ENCODE measurements around the gene PURB.
A peak's percentile ranks its signal among the peaks of the same experiment; 100 is the strongest.

The PURB gene

DNA sequence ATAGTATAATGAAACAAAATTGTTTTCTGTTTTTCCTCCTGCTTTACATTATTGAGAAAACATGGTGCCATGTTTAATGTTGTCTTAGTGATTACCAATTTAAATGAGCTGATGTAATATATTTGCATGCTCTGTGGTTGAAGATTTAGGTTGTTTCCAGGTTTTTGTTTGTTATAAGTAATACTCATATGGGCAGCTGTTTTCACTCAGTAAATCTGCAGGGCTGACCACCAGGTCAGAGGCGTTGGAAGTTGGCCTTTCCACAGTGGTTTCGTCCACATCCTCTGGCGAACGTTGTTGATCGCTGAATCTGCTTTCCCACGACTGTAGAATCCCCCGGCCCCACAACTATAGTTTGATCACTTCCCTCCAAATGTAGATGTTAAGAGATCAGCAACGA, 21.6 kb upstream of the PURB start:
- intact Hi-C loops (cut with micrococcal nuclease): no loop called here
- H3K27ac Mint-ChIP-seq: no peak overlapping the region
- peaks cover 6% of the 10 kb centered on the region for H3K4me1 Mint-ChIP-seq (ENCODE audit: low read depth)
- H3K4me3 Mint-ChIP-seq: no peak overlapping the region
- H3K9me3 Mint-ChIP-seq: no peaks in the 10 kb centered on the region
- H3K36me3 Mint-ChIP-seq (ENCODE audit: low read depth): no peaks in the 10 kb centered on the region
- H3K27me3 Mint-ChIP-seq: no peaks in the 10 kb centered on the region

DNA sequence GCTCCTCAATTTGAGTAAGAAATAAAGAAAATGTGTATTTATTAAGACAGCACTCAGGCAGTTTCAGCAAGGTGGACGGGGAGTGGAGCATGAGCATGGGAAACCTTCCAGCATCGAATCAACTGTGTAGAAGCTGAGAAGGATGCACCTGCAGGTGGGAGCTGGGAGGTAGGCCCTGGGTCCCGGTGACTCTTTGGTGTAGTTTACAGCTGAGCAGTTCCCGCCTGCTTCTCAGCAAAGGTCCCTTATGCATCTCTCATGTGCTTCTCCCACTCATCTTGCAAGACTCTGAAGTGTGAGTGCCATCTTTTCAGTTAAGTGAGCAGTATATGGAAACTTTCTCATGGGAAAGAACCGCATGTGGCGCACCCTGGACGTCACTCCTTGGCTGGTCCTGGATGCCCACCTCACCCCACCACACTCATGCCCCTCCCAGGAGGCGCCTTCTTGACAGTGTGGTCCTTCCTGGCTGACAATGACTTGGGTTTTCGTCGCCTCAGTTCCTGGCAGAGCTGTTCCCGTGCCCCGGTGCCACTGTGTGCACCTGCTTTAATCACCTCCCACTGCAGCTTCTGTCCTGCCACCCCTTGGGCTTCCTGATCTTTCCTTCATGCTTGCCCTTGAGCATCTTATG, 19.8 kb upstream of the PURB start:
- Mint-ChIP-seq H3K27me3 (no peaks in the 10 kb centered on the region), H3K4me1 (ENCODE audit: low read depth) (peaks cover 5% of the 10 kb centered on the region), H3K27ac (no peak overlapping the region), H3K9me3 (no peaks in the 10 kb centered on the region), H3K36me3 (ENCODE audit: low read depth) (no peaks in the 10 kb centered on the region), H3K4me3 (no peak overlapping the region)
- intact Hi-C loops (cut with micrococcal nuclease): no loop called here

DNA sequence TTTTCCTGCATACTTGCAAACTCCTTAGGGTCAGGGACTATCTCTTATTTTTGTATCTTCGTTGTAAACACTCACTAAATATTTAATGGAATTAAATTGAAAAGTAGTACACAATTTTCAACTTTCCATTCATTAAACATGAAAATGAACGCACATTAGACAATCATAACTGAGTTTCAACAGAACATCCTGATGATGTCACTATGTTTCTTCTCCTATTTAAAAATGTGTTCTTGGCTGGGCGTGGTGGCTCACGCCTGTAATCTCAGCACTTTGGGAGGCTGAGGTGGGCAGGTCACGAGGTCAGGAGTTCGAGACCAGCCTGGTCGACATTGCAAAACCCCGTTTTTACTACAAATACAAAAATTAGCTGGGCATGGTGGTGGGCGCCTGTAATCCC, 14.1 kb upstream of the PURB start:
- Mint-ChIP-seq H3K27ac (no peak overlapping the region), H3K27me3 (no peaks in the 10 kb centered on the region), H3K36me3 (ENCODE audit: low read depth) (no peaks in the 10 kb centered on the region), H3K4me3 (no peak overlapping the region), H3K4me1 (ENCODE audit: low read depth) (peaks cover 9% of the 10 kb centered on the region), H3K9me3 (no peaks in the 10 kb centered on the region)
- intact Hi-C loops (cut with micrococcal nuclease): no loop called here

DNA sequence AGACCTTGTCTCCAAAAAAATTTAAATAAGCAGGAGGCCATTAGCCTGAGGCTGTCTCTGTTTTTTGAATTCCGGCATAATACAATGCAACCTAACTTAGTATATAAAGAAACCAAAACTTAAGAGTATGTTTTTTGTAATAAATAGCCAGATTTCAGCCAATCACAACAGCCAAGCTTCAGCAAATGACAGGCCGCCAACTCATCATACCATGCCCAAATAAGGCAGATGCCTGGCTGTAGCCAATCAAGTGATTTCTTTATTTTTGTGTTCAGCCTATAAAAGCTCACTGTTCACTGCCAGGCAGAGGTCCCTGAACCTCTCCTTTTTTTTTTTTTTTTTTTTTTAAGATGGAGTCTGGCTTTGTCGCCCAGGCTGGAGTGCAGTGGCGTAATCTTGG, 12.7 kb upstream of the PURB start:
- Mint-ChIP-seq H3K27me3 (no peaks in the 10 kb centered on the region), H3K27ac (no peak overlapping the region), H3K9me3 (no peaks in the 10 kb centered on the region), H3K4me1 (ENCODE audit: low read depth) (peaks cover 9% of the 10 kb centered on the region), H3K4me3 (no peak overlapping the region), H3K36me3 (ENCODE audit: low read depth) (no peaks in the 10 kb centered on the region)
- intact Hi-C loops (cut with micrococcal nuclease): no loop called here

DNA sequence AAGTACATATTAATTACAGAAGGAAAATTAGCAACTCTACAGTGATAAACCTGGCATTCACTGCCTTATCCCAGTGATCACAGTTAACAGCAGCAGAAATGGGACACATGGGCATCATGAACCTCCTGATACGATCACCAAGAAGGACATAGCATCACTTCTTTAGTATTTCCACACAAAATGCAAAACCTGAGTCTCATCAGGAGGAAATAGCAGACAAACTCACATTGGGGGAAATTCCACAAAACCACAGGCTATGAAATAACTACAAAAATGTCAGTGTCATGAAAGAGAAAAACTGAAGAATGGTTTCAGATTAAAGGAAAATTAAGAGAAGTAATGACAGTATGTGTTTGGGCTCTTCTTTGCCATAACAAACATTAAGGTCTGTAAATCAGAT, 12.0 kb upstream of the PURB start:
- H3K4me3 Mint-ChIP-seq: no peak overlapping the region
- intact Hi-C loops (cut with micrococcal nuclease): no loop called here
- H3K9me3 Mint-ChIP-seq: no peaks in the 10 kb centered on the region
- H3K27ac Mint-ChIP-seq: no peak overlapping the region
- H3K27me3 Mint-ChIP-seq: no peaks in the 10 kb centered on the region
- no peaks in the 10 kb centered on the region for H3K36me3 Mint-ChIP-seq (ENCODE audit: low read depth)
- H3K4me1 Mint-ChIP-seq (ENCODE audit: low read depth): peaks cover 9% of the 10 kb centered on the region

DNA sequence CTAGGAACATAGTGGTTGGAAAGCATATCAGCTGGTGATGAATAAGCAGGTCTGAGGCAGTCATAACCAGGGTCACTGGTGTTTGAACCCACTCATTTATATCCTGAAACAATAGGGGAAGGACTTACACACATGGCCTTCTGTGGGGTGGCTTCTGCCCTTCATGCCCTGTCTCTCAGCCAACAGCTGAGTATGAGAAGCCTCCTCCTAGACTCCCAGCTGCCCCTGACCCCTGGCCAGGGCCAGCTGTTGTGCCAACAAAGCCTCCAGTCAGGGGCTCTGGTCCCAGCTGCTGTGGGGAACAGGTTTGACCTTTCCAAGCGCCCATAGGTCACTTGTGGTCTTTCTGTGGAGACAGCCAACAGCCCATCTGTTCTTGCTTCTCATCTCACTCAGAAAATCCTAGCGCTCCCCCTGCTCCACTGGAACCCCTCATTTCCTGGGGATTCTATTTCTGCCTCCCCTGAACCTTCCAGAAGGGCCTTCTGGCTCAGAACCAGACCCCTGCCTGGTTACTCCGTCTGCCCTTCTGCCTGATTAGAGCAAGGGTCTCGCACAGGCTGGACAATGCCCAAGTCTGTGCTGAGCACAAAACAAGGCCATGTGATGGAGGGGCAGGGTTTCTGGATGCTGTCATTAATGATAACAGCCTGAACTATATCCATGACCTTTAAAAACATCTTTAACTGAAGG, 9.7 kb upstream of the PURB start:
- Mint-ChIP-seq H3K4me3 (no peak overlapping the region), H3K4me1 (ENCODE audit: low read depth) (peaks cover 9% of the 10 kb centered on the region), H3K27ac (no peak overlapping the region), H3K36me3 (ENCODE audit: low read depth) (no peaks in the 10 kb centered on the region), H3K27me3 (no peaks in the 10 kb centered on the region), H3K9me3 (no peaks in the 10 kb centered on the region)
- intact Hi-C loops (cut with micrococcal nuclease): no loop called here

DNA sequence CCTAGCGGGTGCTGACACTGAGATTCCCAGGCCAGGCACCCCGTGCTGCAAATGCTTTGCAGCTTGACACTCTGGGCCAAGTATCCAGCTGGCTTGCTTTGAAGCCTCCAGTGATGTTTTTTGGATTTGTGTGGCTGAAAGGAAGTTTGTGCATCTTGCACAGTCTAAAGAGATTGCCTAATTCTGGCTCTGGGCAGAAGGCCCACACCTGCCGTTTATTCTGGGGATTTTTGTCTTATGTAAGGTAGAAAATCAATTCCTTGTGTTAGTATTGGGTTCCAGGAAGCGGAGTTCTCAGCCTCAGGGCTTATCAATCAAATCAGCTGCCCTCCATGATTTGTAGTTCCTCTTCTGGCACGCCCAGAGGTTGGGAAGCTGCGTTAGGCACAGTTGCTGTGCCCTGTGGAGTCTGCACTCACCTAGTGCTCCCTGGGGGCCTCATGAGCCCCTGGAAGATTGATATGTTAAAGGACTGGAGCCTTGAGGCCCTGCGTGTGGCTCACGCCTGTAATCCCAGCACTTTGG, 8.4 kb upstream of the PURB start:
- Mint-ChIP-seq H3K9me3 (no peaks in the 10 kb centered on the region), H3K27ac (no peak overlapping the region), H3K36me3 (ENCODE audit: low read depth) (no peaks in the 10 kb centered on the region), H3K4me1 (ENCODE audit: low read depth) (peaks cover 9% of the 10 kb centered on the region), H3K4me3 (no peak overlapping the region), H3K27me3 (no peaks in the 10 kb centered on the region)
- intact Hi-C loops (cut with micrococcal nuclease): no loop called here

DNA sequence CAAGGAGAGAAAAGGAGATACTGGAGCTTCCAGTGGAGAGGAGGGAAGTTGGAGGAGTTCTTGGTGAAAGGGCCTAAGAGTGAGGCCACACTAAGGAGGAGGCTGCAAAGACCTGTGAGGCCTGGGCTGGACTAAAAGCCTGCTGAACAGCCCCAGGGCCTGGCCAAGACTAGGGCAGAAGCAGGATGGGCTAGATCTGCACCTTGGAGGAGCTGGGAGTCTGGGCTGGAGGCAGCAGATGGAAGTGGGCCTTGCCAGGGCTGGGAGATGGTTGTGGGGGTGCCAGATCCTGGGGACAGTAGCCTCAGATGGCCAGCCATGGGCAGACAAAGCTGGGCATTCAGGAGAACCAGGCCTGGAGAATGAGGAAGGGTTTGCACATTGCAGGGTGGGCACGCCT, 6.5 kb upstream of the PURB start:
- Mint-ChIP-seq H3K36me3 (ENCODE audit: low read depth) (no peaks in the 10 kb centered on the region), H3K27ac (no peak overlapping the region), H3K4me3 (no peak overlapping the region), H3K9me3 (no peaks in the 10 kb centered on the region), H3K4me1 (ENCODE audit: low read depth) (peaks cover 18% of the 10 kb centered on the region), H3K27me3 (no peaks in the 10 kb centered on the region)
- intact Hi-C loops (cut with micrococcal nuclease): no loop called here

DNA sequence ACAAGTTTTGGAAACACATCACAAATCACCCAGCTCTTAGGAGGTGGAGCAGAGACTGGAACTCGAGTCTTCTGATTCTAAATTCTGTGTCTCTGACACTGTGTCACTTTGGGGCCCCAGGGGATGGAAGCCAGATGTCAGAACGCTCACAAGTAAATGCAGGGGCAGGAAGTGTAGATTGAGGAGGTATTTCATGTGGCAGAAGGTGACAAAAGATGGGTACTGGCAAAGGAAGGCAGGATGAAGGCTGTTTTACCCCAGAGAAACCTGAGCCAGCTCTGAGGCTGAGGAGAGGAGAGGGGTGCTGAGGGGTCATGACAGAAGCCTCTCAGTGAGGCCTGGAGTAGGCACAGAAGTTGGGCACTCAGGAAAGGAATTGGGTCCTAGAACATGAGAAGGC, 6.0 kb upstream of the PURB start:
- peak overlapping the region; percentile 7 for H3K27ac Mint-ChIP-seq
- H3K4me3 Mint-ChIP-seq: no peak overlapping the region
- H3K36me3 Mint-ChIP-seq (ENCODE audit: low read depth): no peaks in the 10 kb centered on the region
- peaks cover 20% of the 10 kb centered on the region for H3K4me1 Mint-ChIP-seq (ENCODE audit: low read depth)
- H3K9me3 Mint-ChIP-seq: no peaks in the 10 kb centered on the region
- intact Hi-C loops (cut with micrococcal nuclease): no loop called here
- no peaks in the 10 kb centered on the region for H3K27me3 Mint-ChIP-seq

DNA sequence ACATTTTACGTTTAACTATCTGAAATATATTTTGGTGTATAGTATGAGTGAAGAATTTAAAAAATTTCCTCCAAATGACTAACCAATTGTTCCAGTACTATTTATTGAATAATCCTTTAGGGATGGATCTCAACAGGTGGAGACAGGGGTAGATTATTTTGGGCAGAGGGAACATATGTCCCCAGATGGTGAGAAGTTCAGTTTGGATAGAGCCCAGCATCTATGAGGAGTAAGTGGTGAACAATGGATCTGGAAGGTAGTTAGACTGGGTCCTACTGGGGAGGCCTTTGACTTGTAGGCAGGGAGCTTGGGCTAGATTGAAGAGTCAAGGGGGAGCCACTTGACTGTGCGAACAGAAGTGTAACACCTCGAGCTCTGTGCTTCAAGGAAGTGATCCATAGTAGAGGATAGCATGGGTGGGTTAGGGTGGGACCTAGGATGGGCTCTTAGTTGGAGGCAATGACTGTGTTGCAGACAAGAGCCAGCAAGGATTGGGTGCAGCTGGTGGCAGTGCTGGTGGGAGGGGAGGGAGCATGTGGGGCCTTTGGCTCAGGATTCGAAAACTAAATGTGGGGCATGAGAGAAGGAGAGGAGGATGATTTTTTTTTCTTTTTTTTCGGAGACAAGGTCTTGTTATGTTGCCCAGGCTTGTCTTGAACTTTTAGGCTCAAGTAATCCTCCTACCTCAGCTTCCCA, 3.9 kb upstream of the PURB start:
- Mint-ChIP-seq H3K27me3 (no peaks in the 10 kb centered on the region), H3K9me3 (no peaks in the 10 kb centered on the region), H3K27ac (no peak overlapping the region), H3K36me3 (ENCODE audit: low read depth) (peaks cover 18% of the 10 kb centered on the region), H3K4me1 (ENCODE audit: low read depth) (peaks cover 29% of the 10 kb centered on the region), H3K4me3 (no peak overlapping the region)
- intact Hi-C loops (cut with micrococcal nuclease): loop anchor here (5.0 to 10.0 kb wide), 3 partner anchors 33 to 96 kb away; partner anchors contain the start of gene PPIA

DNA sequence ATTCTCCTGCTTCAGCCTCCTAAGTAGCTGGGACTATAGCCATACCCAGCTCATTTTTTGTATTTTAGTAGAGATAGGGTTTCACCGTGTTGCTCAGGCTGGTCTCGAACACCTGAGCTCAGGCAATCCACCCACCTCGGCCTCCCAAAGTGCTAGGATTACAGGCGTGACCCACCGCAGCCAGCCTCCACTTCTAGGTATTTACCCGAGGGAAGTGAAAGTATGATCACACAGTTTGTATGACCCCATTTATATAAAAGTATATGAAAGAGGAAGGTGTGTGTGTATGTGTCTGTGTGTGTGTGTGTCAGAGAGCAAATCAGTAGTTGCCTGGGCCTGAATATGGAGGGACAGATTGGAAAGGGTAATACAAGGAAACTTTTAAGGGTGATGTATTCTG, 2.0 kb upstream of the PURB start:
- H3K4me1 Mint-ChIP-seq (ENCODE audit: low read depth): peaks cover 42% of the 10 kb centered on the region
- intact Hi-C loops (cut with micrococcal nuclease): loop anchor here (5.0 to 10.0 kb wide), 3 partner anchors 35 to 98 kb away; partner anchors contain the start of gene PPIA
- H3K27me3 Mint-ChIP-seq: no peaks in the 10 kb centered on the region
- H3K4me3 Mint-ChIP-seq: no peak overlapping the region
- H3K36me3 Mint-ChIP-seq (ENCODE audit: low read depth): peaks cover 30% of the 10 kb centered on the region
- no peaks in the 10 kb centered on the region for H3K9me3 Mint-ChIP-seq
- H3K27ac Mint-ChIP-seq: peak overlapping the region; percentile 99

DNA sequence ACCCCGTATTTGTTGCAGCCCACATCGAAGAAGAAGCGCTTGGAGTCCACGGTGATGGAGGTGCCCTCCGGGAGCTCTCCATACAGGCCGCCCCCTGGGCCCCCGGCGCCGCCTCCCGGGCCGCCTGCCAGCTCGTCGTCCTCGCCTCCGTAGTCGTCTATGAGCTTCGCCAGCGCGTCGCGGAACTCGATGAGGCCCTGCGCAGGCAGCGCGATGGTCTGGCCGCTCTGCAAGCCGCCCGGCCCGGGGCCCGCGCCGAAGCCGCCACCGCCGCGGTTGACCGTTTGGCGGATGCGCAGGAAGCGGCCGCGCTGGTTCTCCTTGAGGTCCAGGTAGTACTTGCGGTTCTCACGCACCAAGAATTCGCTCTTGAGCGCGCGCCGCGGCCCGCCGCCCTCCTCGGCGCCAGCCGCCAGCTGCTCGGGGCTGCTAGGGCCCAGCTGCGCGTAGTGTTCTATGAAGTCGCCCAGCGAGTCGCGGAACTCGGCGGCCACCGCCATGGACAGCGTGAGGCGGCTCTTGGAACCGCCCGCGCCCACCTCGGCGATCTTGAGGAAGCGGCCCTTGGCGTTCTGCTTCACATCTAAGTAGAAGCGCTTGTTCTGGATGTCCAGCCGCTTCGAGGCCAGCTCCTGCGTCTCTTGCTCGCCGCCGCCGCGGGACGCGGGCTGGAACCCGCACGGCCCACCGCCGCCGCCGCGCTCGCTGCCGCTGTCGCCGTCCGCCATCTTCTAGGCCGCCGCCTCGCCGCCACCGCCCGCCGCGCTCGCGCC, 523 bp downstream of the PURB start:
- H3K36me3 Mint-ChIP-seq (ENCODE audit: low read depth): peaks cover 42% of the 10 kb centered on the region
- no peaks in the 10 kb centered on the region for H3K27me3 Mint-ChIP-seq
- no peaks in the 10 kb centered on the region for H3K9me3 Mint-ChIP-seq
- intact Hi-C loops (cut with micrococcal nuclease): loop anchor here (1.0 to 10.0 kb wide), 4 partner anchors 37 to 100 kb away; partner anchors contain the start of genes H2AZ2 and PPIA
- peaks cover 57% of the 10 kb centered on the region for H3K4me1 Mint-ChIP-seq (ENCODE audit: low read depth)
- peak overlapping the region; percentile 99 for H3K27ac Mint-ChIP-seq
- H3K4me3 Mint-ChIP-seq: peak overlapping the region; percentile 88

DNA sequence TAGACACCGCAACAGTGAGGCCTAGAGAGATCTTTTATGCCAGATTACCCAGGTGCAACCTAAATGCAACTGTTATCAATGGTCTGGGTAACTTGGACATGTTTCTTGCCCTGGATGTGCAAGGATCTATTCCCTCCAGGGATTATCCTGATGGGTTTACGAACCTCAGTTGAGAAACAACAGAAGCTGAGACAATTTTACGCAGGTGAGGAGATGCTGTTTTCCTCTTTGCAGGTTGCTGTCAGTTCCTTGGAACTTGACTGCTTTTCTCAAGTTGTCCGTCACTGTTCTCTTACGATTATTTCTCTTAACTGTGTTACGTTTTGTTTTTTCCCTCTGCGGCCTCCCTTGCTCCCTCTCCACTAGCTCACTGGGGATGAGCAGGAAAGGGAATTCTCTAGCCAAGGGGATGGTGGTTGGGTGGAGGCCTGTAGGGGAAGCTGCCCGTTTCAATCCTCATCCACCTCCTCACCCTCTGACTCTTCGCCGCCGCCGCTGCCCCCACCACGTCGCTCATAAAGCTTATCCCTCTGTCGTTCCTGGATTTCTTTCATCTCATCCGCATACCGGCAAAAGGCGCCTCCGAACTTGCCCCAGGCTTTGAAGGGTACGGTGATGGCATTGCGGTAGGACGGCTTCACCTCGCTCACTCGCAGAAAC, 1.2 kb downstream of the PURB start:
- Mint-ChIP-seq H3K36me3 (ENCODE audit: low read depth) (peaks cover 44% of the 10 kb centered on the region), H3K27me3 (no peaks in the 10 kb centered on the region), H3K4me3 (peak overlapping the region; percentile 88), H3K27ac (peak overlapping the region; percentile 99), H3K4me1 (ENCODE audit: low read depth) (peaks cover 60% of the 10 kb centered on the region), H3K9me3 (no peaks in the 10 kb centered on the region)
- intact Hi-C loops (cut with micrococcal nuclease): loop anchor here (10.0 kb wide), 1 partner anchor 101 kb away; no protein-coding TSS in a partner anchor
